ENCODE measurements around the gene FLVCR1.
"Not testable (repeated sequence)": the region's sequence is repeated elsewhere in the genome, so short reads cannot be mapped to it uniquely, and the experiment has no call there.

FLVCR1 gene

GRCh38 chr1:212908971-212909370 lies 50.9 kb downstream of the FLVCR1 start:
- DNase-seq (ENCODE audit: low read depth in 2 of 2): no peak
- TF ChIP-seq CTCF (IDR thresholded peaks at IDR 0.05; ENCODE audit: low read depth, low read length): no peak
- H3K4me3 ChIP-seq (replicated peaks in 1 of 2; ENCODE audit: low read depth in 2 of 2, low read length in 2 of 2): no peak overlapping the region

GRCh38 chr1:212909652-212910063 lies 51.6 kb downstream of the FLVCR1 start:
- no peak for DNase-seq (ENCODE audit: low read depth in 2 of 2)
- no peak for TF ChIP-seq CTCF (IDR thresholded peaks at IDR 0.05; ENCODE audit: low read depth, low read length)
- H3K4me3 ChIP-seq (replicated peaks in 1 of 2; ENCODE audit: low read depth in 2 of 2, low read length in 2 of 2): no peak overlapping the region

GRCh38 chr1:212910213-212910612 lies 52.1 kb downstream of the FLVCR1 start:
- DNase-seq (ENCODE audit: low read depth in 2 of 2); H3K4me3 ChIP-seq (replicated peaks in 1 of 2; ENCODE audit: low read depth in 2 of 2, low read length in 2 of 2): not testable (repeated sequence)

- not testable (repeated sequence) for H3K4me3 ChIP-seq (replicated peaks in 1 of 2; ENCODE audit: low read depth in 2 of 2, low read length in 2 of 2); DNase-seq (ENCODE audit: low read depth in 2 of 2)
Observed at GRCh38 chr1:212913638-212914037, 55.6 kb downstream of the FLVCR1 start.

- DNase-seq (ENCODE audit: low read depth in 2 of 2); H3K4me3 ChIP-seq (replicated peaks in 1 of 2; ENCODE audit: low read depth in 2 of 2, low read length in 2 of 2): not testable (repeated sequence)
Observed at GRCh38 chr1:212914110-212914509, 56.0 kb downstream of the FLVCR1 start.

GRCh38 chr1:212914789-212915188 lies 56.7 kb downstream of the FLVCR1 start:
- H3K4me3 ChIP-seq (replicated peaks in 1 of 2; ENCODE audit: low read depth in 2 of 2, low read length in 2 of 2): no peak overlapping the region
- TF ChIP-seq CTCF (IDR thresholded peaks at IDR 0.05; ENCODE audit: low read depth, low read length): no peak
- no peak for DNase-seq (ENCODE audit: low read depth in 2 of 2)

GRCh38 chr1:212915245-212916091 lies 57.4 kb downstream of the FLVCR1 start:
- H3K4me3 ChIP-seq (replicated peaks in 1 of 2; ENCODE audit: low read depth in 2 of 2, low read length in 2 of 2): no peak overlapping the region
- peak; percentile 48 for TF ChIP-seq CTCF (IDR thresholded peaks at IDR 0.05; ENCODE audit: low read depth, low read length)
- DNase-seq (ENCODE audit: low read depth in 2 of 2): peak; percentile 41 to 87

GRCh38 chr1:212916481-212917133 lies 58.5 kb downstream of the FLVCR1 start:
- no peak for TF ChIP-seq CTCF (IDR thresholded peaks at IDR 0.05; ENCODE audit: low read depth, low read length)
- H3K4me3 ChIP-seq (replicated peaks in 1 of 2; ENCODE audit: low read depth in 2 of 2, low read length in 2 of 2): no peak overlapping the region
- peak; percentile 25 to 49 for DNase-seq (ENCODE audit: low read depth in 2 of 2)

Measured in cardiac fibroblast (primary cell).